Measurements from ENCODE around the gene DIPK1B. TPM values are rescaled to one million over a fixed set of nuclear protein-coding genes. Genes with fewer than 3 reads are reported as not detected.

Gene DIPK1B
- total RNA-seq, 3 donors from 2014 or later: 4.8 to 8.2 (median 5.6) TPM

DNA sequence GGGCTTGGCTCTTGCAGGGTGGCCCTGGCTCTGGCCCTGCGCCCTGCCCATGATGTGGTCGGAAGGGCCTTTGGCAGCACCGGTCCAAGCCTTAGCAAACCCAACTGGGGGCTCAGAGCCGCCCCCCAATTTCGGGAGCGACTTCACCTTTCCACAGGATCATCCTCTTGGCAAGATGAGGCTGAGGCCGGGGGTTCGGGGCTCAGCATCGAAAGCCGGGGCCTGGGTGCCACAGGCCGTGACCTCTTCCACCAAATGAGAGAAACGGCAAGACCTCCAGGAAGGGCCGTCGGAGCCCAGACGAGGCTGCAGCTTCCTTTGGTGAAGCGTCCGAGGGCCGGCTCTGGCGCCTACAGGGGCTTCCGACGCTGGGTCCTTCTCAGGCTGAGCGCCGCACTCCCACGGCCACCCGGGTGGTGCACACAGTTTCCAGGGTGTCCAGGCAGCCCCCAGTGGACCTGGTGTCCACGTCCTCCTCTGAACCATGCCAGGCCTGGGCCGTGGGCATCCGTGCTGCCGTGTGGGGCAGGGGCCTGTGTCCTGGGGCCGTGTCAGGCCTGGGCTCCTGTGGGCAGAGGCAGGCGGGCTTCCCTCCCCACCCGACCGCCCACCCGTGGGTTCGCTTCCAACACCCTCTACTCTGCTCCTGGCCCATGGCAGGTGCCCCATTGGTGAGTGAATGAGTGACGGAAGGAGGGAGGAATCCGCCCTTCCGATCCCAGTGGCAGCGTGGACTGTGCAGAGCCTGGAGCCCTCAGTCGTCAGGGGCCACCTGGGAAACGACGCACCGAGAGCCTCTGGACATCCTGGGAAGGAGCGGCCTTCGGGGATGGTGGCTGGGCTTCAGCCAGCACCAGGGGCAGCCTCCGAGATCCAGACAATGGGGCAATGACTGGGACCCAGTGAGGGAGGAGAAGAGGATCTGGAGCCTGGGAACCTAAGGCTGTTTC is 19.9 kb upstream of the DIPK1B start:
- H3K36me3 ChIP-seq: no peaks in the 10 kb centered on the region
- no peak for TF ChIP-seq POLR2AphosphoS5 (IDR thresholded peaks at IDR 0.05)
- no peak for TF ChIP-seq POLR2A (IDR thresholded peaks at IDR 0.05)
- TF ChIP-seq, protein P1, sequence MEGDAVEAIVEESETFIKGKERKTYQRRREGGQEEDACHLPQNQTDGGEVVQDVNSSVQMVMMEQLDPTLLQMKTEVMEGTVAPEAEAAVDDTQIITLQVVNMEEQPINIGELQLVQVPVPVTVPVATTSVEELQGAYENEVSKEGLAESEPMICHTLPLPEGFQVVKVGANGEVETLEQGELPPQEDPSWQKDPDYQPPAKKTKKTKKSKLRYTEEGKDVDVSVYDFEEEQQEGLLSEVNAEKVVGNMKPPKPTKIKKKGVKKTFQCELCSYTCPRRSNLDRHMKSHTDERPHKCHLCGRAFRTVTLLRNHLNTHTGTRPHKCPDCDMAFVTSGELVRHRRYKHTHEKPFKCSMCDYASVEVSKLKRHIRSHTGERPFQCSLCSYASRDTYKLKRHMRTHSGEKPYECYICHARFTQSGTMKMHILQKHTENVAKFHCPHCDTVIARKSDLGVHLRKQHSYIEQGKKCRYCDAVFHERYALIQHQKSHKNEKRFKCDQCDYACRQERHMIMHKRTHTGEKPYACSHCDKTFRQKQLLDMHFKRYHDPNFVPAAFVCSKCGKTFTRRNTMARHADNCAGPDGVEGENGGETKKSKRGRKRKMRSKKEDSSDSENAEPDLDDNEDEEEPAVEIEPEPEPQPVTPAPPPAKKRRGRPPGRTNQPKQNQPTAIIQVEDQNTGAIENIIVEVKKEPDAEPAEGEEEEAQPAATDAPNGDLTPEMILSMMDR (IDR thresholded peaks at IDR 0.05): no peak
- DNase-seq (ENCODE audit: low spot score in 2 of 2): no peak
- no peaks in the 10 kb centered on the region for H3K4me1 ChIP-seq
- intact Hi-C loops (cut with DNase I; ENCODE audit: low total_unique reads): loop anchor here (1.0 kb wide), 1 partner anchor 23 kb away; no protein-coding TSS in a partner anchor
- H3K4me3 ChIP-seq: no peak overlapping the region
- H3K27me3 ChIP-seq: no peaks in the 10 kb centered on the region
- H3K9me3 ChIP-seq: no peaks in the 10 kb centered on the region
- no peak overlapping the region for H3K27ac ChIP-seq

DNA sequence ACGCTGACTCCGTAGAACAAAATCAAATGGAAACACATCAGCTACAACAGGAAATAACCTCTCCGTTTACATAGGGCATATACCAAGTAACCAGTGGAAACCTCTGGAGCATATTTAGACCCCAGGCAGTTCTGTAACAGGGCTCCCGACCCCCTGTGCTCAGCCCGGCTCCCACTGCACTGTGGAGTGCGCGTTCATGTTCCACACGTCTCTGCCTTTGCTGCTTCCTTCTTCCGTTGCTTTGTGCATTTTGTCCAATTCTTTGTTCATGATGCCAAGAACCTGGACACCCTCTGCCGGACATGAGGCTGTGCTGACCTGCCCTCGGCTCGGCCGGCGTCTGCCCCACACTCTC is 19.3 kb upstream of the DIPK1B start:
- Histone ChIP-seq H3K4me3 (no peak overlapping the region), H3K36me3 (no peaks in the 10 kb centered on the region), H3K27me3 (no peaks in the 10 kb centered on the region), H3K9me3 (no peaks in the 10 kb centered on the region), H3K4me1 (no peaks in the 10 kb centered on the region), H3K27ac (peak overlapping the region in 1 of 2 donors; percentile 79)
- TF ChIP-seq, protein P1 (IDR thresholded peaks at IDR 0.05): no peak
- no peak for TF ChIP-seq POLR2A (IDR thresholded peaks at IDR 0.05)
- TF ChIP-seq POLR2AphosphoS5 (IDR thresholded peaks at IDR 0.05): no peak
- intact Hi-C loops (cut with DNase I; ENCODE audit: low total_unique reads): loop anchor here (1.0 kb wide), 1 partner anchor 24 kb away; no protein-coding TSS in a partner anchor
- no peak for DNase-seq (ENCODE audit: low spot score in 2 of 2)

DNA sequence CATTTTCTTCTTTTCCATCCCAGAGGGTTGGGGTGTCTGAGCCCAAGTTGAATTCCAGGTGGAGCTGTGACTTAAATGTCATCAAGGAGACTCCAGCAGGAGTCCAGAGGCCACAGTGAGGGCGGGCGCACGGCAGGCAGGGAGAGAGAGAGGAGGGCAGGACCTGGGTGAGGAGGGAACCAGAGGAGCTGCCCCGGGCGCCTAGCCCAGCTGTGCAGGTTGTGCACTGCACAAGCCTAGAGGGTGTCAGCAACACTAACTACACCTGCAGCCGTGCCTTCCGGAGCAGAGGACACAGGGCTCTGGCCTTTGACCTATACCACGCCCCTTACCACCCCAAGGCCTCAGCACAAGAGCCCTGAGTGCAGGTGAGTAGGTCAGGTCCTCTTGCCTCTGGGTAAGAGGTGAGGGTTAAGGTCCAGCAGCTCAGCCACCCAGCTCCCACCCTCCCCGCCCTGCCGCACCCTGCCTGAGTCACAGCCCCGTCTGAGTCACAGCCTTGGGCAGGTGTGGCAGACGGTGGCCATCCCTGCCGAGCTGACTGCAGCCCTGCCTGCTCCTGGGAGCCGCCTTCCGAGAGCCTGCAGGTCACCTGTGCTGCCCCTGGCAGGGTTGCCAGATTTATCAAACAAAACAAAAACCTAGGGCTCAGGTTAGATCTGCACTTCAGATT is 18.7 kb upstream of the DIPK1B start:
- DNase-seq (ENCODE audit: low spot score in 2 of 2): peak; percentile 67 to 79
- intact Hi-C loops (cut with DNase I; ENCODE audit: low total_unique reads): loop anchor here (1.0 kb wide), 1 partner anchor 24 kb away; no protein-coding TSS in a partner anchor
- no peaks in the 10 kb centered on the region for H3K4me1 ChIP-seq
- no peaks in the 10 kb centered on the region for H3K9me3 ChIP-seq
- TF ChIP-seq, protein P1 (IDR thresholded peaks at IDR 0.05): no peak
- TF ChIP-seq POLR2AphosphoS5 (IDR thresholded peaks at IDR 0.05) (no peak), POLR2A (IDR thresholded peaks at IDR 0.05) (no peak)
- H3K27ac ChIP-seq: peak overlapping the region; percentile 65 to 79
- no peak overlapping the region for H3K4me3 ChIP-seq
- no peaks in the 10 kb centered on the region for H3K36me3 ChIP-seq
- H3K27me3 ChIP-seq: no peaks in the 10 kb centered on the region

GRCh38 chr9:136694163-136694871 is 18.1 kb upstream of the DIPK1B start:
- Histone ChIP-seq H3K27ac (peak overlapping the region; percentile 65 to 79), H3K9me3 (no peaks in the 10 kb centered on the region), H3K27me3 (no peaks in the 10 kb centered on the region), H3K4me3 (no peak overlapping the region), H3K4me1 (no peaks in the 10 kb centered on the region), H3K36me3 (no peaks in the 10 kb centered on the region)
- TF ChIP-seq, protein P1 (IDR thresholded peaks at IDR 0.05): peak in 2 of 3 donors; percentile 52 to 66
- no peak for TF ChIP-seq POLR2A (IDR thresholded peaks at IDR 0.05)
- TF ChIP-seq POLR2AphosphoS5 (IDR thresholded peaks at IDR 0.05): no peak
- intact Hi-C loops (cut with DNase I; ENCODE audit: low total_unique reads): no loop called here
- no peak for DNase-seq (ENCODE audit: low spot score in 2 of 2)
